Heart right ventricle (tissue), 16 donors: ENCODE results near the gene MSANTD3. TPM values are rescaled to one million over a fixed set of nuclear protein-coding genes. Genes with fewer than 3 reads are reported as not detected.
A peak's percentile ranks its signal among the peaks of the same experiment; 100 is the strongest.

Experiments
- ATAC-seq, 8 donors: fragments of 200-7000 bp; cut with Tn5 transposase; one replicate each; pipeline ENCODE4 v1.9.1; 2020; ENCODE audit warnings: mild to moderate bottlenecking in 8 of 8, moderate library complexity in 8 of 8, moderate number of reproducible peaks in 1 of 8
- DNase-seq, 2 donors: peaks; one replicate each; pipeline ENCODE4 v3.0.0-alpha.2; 2020
- H3K27ac ChIP-seq, 10 donors: fragments of 200-600 bp; sonication (generic) in 2 of 10; one replicate each; pipeline versions ENCODE4 v1.5.0 to v1.8.0; 2020 to 2022; ENCODE audit warnings: mild to moderate bottlenecking in 3 of 10
- H3K27me3 ChIP-seq, 7 donors: fragments of 200-600 bp; one replicate each; pipeline ENCODE4 v1.8.0; 2021 to 2022; ENCODE audit warnings: mild to moderate bottlenecking in 2 of 7
- H3K36me3 ChIP-seq, 9 donors: fragments of 200-600 bp; sonication (generic) in 1 of 9; one replicate each; pipeline versions ENCODE4 v1.5.0 to v1.8.0; 2020 to 2022; ENCODE audit warnings: mild to moderate bottlenecking in 2 of 9
- H3K4me1 ChIP-seq, 9 donors: fragments of 200-600 bp; sonication (generic) in 1 of 9; one replicate each; pipeline versions ENCODE4 v1.5.0 to v1.8.0; 2020 to 2022; ENCODE audit warnings: mild to moderate bottlenecking in 4 of 9
- H3K4me3 ChIP-seq, 10 donors: fragments of 200-600 bp; sonication (generic) in 2 of 10; one replicate each; pipeline versions ENCODE4 v1.5.0 to v1.8.0; 2020 to 2022; ENCODE audit warnings: mild to moderate bottlenecking in 7 of 10, moderate library complexity in 2 of 10
- H3K9me3 ChIP-seq, 11 donors: fragments of 200-600 bp in 10 of 11; sonication (generic) in 2 of 11; one replicate each; pipeline versions ENCODE4 v1.5.0 to v1.8.0; 2013 to 2022; ENCODE audit warnings: mild to moderate bottlenecking in 2 of 11, control low read depth in 1 of 11, moderate library complexity in 1 of 11
- WGBS, 2 donors: extraction: QIAGEN DNeasy Blood & Tissue Kit; methylation state at CpG; one replicate each; pipeline ENCODE4 v1.1.7; 2013; ENCODE audit warnings: inconsistent platforms in 1 of 2; 5-methylcytosine and 5-hydroxymethylcytosine counted together
- intact Hi-C, 10 donors: fragments of 100-400 bp; cut with DNase I; formaldehyde crosslinking; loops; one replicate each; pipeline versions ENCODE4 v1.11.1 to v1.14.2; 2022
- polyA plus RNA-seq, 2 donors: library from polyadenylated mRNA; stranded (reverse); fragments of 200-250 nt; gene quantifications; one replicate each; pipeline ENCODE4 v1.2.3, GENCODE V29; 2013
- total RNA-seq, 10 donors: library from RNA; stranded (reverse); fragmentation: NEBNext Ultra II Directional in 3 of 10; extraction: Animal tissue kit (Norgen Biotek cat#: 25700) in 3 of 10; gene quantifications; one replicate each; pipeline versions ENCODE4 v1.2.1 to v1.2.4, GENCODE V29; 2021 to 2023
- TF ChIP-seq, protein P1 (sequence below), 9 donors: fragments of 200-600 bp; sonication (generic) in 2 of 9; IDR thresholded peaks; one replicate each; pipeline versions ENCODE4 v1.5.0 to v1.8.0; 2021 to 2022; ENCODE audit warnings: antibody characterized with exemption in 9 of 9, mild to moderate bottlenecking in 5 of 9, moderate library complexity in 1 of 9
- donor health status: Arrhythmogenic right ventricular cardiomyopathy.
- donor health status: ischemic (EF 13 %, LVEDD 7.1; RV severe dilation, severe dysfunction).
- donor health status: healthy with polysubstance abuse.
- donor health status: DM: no; HTN: yes; CAD: no.
- donor health status: DM: no; HTN: no; CAD: no.
- donor health status: ischemic (EF 25% LVEDD 6.9; RV normal size, moderate dysfunction).
- donor health status: ischemic (EF 25% LVEDD 5.7; RV mildly dilated, moderate dysfunction).
- donor health status: healthy.
- donor health status: DM: yes; HTN: yes; CAD: no.
- donor health status: Ischemic cardiomyopathy.
- donor health status: ischemic (EF 35%, LVEDD 5.7; RV mildly dilated, moderate dysfunction).
- donor health status: nonischemic (EF 11% LVEDD 7.7; RV severe dilation, severe dysfunction).
- donor health status: DM: yes; HTN: yes; CAD: no.
- donor health status: PGD.
- donor health status: ischemic (EF 29% LVEDD 5.4; RV normal size, mild dysfunction).
- donor health status: nonischemic (EF 23%, LVEDD 6.1; RV moderate dilation, normal function).

The MSANTD3 gene
- total and polyA plus RNA-seq, 12 donors: 11.9 to 32.2 (median 20.1) TPM

GRCh38 chr9:100406962-100407361 lies 20.0 kb upstream of the MSANTD3 start:
- intact Hi-C loops: loop anchor here in 1 of 10 donors (5.0 kb wide), 1 partner anchor 50 kb away; no protein-coding TSS in a partner anchor
- Histone ChIP-seq H3K4me3 (no peak overlapping the region), H3K4me1 (peaks cover 0 to 8% (median 0%) of the 10 kb centered on the region in 9 donors), H3K36me3 (no peaks in the 10 kb centered on the region), H3K27ac (no peak overlapping the region), H3K9me3 (no peaks in the 10 kb centered on the region), H3K27me3 (peaks cover 0 to 13% (median 0%) of the 10 kb centered on the region in 7 donors)
- WGBS, 2 donors: 56 to 66% methylated on average over 1 of the region's 1 CpG
- DNase-seq (no peak), ATAC-seq (no peak)
- TF ChIP-seq, protein P1, sequence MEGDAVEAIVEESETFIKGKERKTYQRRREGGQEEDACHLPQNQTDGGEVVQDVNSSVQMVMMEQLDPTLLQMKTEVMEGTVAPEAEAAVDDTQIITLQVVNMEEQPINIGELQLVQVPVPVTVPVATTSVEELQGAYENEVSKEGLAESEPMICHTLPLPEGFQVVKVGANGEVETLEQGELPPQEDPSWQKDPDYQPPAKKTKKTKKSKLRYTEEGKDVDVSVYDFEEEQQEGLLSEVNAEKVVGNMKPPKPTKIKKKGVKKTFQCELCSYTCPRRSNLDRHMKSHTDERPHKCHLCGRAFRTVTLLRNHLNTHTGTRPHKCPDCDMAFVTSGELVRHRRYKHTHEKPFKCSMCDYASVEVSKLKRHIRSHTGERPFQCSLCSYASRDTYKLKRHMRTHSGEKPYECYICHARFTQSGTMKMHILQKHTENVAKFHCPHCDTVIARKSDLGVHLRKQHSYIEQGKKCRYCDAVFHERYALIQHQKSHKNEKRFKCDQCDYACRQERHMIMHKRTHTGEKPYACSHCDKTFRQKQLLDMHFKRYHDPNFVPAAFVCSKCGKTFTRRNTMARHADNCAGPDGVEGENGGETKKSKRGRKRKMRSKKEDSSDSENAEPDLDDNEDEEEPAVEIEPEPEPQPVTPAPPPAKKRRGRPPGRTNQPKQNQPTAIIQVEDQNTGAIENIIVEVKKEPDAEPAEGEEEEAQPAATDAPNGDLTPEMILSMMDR (IDR thresholded peaks at IDR 0.05): no peak

GRCh38 chr9:100408546-100409175 lies 18.3 kb upstream of the MSANTD3 start:
- Histone ChIP-seq H3K4me3 (no peak overlapping the region), H3K36me3 (no peaks in the 10 kb centered on the region), H3K27ac (no peak overlapping the region), H3K27me3 (peaks cover 0 to 13% (median 0%) of the 10 kb centered on the region in 7 donors), H3K9me3 (no peaks in the 10 kb centered on the region), H3K4me1 (peaks cover 0 to 12% (median 0%) of the 10 kb centered on the region in 9 donors)
- whole genome bisulfite sequencing, 2 donors: 61 to 67% methylated on average over 5 of the region's 5 CpGs
- DNase-seq (no peak), ATAC-seq (no peak)
- TF ChIP-seq, protein P1 (IDR thresholded peaks at IDR 0.05): no peak
- intact Hi-C loops: loop anchor here in 1 of 10 donors (5.0 kb wide), 1 partner anchor 51 kb away; no protein-coding TSS in a partner anchor

DNA sequence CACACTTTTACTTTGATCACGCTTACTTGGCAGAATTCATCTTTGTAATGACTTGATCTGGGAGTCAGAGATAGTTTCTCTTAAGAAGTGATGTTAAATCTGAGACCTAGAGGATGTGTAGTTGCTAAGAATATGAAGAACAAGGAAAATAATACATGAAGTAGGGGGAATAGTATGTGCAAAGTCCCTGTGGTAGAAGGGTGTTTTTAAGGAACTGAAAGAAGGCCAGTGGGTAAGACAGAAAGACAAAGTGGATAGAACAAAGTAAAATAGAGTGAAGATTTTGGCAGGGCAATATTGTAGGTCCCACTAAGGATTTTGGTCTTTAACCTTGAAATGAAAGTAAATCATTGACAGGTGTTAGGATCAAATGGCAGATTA lies 17.8 kb upstream of the MSANTD3 start:
- ATAC-seq: no peak
- Histone ChIP-seq H3K27me3 (peaks cover 0 to 13% (median 0%) of the 10 kb centered on the region in 7 donors), H3K36me3 (no peaks in the 10 kb centered on the region), H3K4me1 (peaks cover 0 to 12% (median 0%) of the 10 kb centered on the region in 9 donors), H3K4me3 (no peak overlapping the region), H3K27ac (no peak overlapping the region), H3K9me3 (no peaks in the 10 kb centered on the region)
- intact Hi-C loops: loop anchor here in 1 of 10 donors (5.0 kb wide), 1 partner anchor 52 kb away; no protein-coding TSS in a partner anchor
- TF ChIP-seq, protein P1 (IDR thresholded peaks at IDR 0.05): no peak
- DNase-seq: no peak
- 96 to 97% methylated on average over 1 of the region's 1 CpG for WGBS, 2 donors

DNA sequence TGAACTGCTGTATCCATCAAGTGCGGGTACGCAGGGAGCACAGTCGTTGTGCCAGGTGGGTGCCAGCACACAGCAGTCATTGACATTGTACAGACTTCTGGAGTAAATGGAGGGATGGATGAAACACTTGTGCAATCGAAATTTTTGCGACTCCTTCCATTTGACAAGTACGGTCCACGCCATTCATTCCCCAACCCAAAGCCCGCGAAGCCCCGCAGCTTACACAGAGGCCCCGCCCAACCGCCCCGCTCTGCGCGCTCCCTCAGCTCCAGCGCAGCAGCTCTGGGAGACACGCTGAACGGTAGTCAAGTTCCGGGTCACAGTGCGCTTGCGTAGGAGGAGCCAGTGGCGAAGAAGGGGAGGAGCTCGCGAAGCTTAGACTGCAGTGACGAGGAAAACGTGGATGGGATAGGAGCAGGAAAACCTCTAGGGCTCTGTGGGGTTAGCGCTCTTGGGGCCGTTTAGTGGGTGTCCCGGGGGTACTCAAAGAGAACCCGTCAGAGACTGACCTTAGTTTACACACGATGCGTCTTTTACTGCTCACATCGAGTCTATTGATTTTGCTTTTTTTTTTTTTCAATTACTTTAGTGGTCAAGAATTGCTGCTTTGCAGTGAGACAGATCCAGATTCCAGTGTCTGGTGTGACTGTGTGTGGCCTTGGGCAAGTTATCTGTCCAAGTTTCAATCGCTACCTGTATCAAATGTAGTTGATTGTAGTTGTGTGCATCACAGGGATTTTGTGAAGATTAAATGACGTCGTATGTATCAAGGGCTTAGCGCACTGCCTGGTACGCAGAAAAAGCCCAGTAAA lies 15.3 kb upstream of the MSANTD3 start:
- intact Hi-C loops: loop anchor here in 1 of 10 donors (1.0 kb wide), 1 partner anchor 27 kb away; no protein-coding TSS in a partner anchor
- ATAC-seq: peak; percentile 98 to 100 (median 99)
- TF ChIP-seq, protein P1 (IDR thresholded peaks at IDR 0.05): no peak

More for the DNA sequence above, 15.3 kb upstream of the MSANTD3 start:
- peaks cover 0 to 14% (median 0%) of the 10 kb centered on the region in 7 donors for H3K27me3 ChIP-seq
- 13% methylated on average over 38 of the region's 38 CpGs for WGBS, 2 donors
- peak; percentile 89 to 90 for DNase-seq
- peaks cover 0 to 12% (median 0%) of the 10 kb centered on the region in 9 donors for H3K4me1 ChIP-seq
- peak overlapping the region in 2 of 10 donors; percentile 4 to 64 for H3K27ac ChIP-seq
- peak overlapping the region in 9 of 10 donors; percentile 34 to 61 (median 54) for H3K4me3 ChIP-seq
- no peaks in the 10 kb centered on the region for H3K36me3 ChIP-seq
- no peaks in the 10 kb centered on the region for H3K9me3 ChIP-seq
